GM23338 (cell line): Measurements from ENCODE around the gene GNLY. TPM values are rescaled to one million over a fixed set of nuclear protein-coding genes. Genes with fewer than 3 reads are reported as not detected.

Source experiments
- ATAC-seq: fragments of 200-7000 bp; cut with Tn5 transposase; 3 replicates; pipeline ENCODE4 v1.9.1; 2020
- DNase-seq: peaks from one replicate; pipeline ENCODE4 v3.0.0-alpha.2; 2015; ENCODE audit warnings: low spot score
- H2AFZ ChIP-seq: fragments of 200-600 bp; sonication (generic); 2 replicates; pipeline ENCODE4 v1.8.0; 2016; ENCODE audit warnings: antibody characterized with exemption, mild to moderate bottlenecking, moderate library complexity
- H3F3A ChIP-seq: fragments of 200-600 bp; sonication (generic); replicated peaks from 2 replicates; pipeline ENCODE4 v1.8.0; 2017; ENCODE audit warnings: antibody characterized with exemption, mixed run types, low read depth
- H3K27ac ChIP-seq: fragments of 200-600 bp; sonication (generic); 2 replicates; pipeline ENCODE4 v1.6.1; 2016; ENCODE audit warnings: low read depth
- H3K27me3 ChIP-seq: fragments of 200-600 bp; sonication (generic); 2 replicates; pipeline ENCODE4 v1.8.0; 2016; ENCODE audit warnings: mild to moderate bottlenecking, mixed run types, moderate library complexity; ENCODE audit not compliant: insufficient read depth
- H3K36me3 ChIP-seq: fragments of 200-600 bp; sonication (generic); 2 replicates; pipeline ENCODE4 v1.8.0; 2016; ENCODE audit warnings: mild to moderate bottlenecking; ENCODE audit not compliant: insufficient read depth
- H3K4me1 ChIP-seq: fragments of 200-600 bp; sonication (generic); 2 replicates; pipeline ENCODE4 v1.8.0; 2016; ENCODE audit warnings: mild to moderate bottlenecking, moderate library complexity; ENCODE audit not compliant: insufficient read depth
- H3K4me2 ChIP-seq: fragments of 200-600 bp; sonication (generic); 2 replicates; pipeline ENCODE4 v1.7.1; 2017; ENCODE audit warnings: mixed run types
- H3K4me3 ChIP-seq: fragments of 200-600 bp; sonication (generic); 2 replicates; pipeline ENCODE4 v1.6.1; 2016; ENCODE audit warnings: mixed run types
- H3K79me2 ChIP-seq: fragments of 200-600 bp; sonication (generic); replicated peaks from 2 replicates; pipeline ENCODE4 v1.8.0; 2017; ENCODE audit warnings: mild to moderate bottlenecking; ENCODE audit not compliant: insufficient read depth
- H3K9me2 ChIP-seq: fragments of 200-600 bp; sonication (generic); 2 replicates; pipeline ENCODE4 v1.8.0; 2017; ENCODE audit not compliant: insufficient read depth
- H4K20me1 ChIP-seq: fragments of 200-600 bp; sonication (generic); replicated peaks from 2 replicates; pipeline ENCODE4 v1.8.0; 2017; ENCODE audit warnings: mild to moderate bottlenecking; ENCODE audit not compliant: insufficient read depth
- H3K27ac Mint-ChIP-seq: 2 replicates; pipeline ENCODE4 v1.8.0; 2020; ENCODE audit warnings: inconsistent platforms, mild to moderate bottlenecking, moderate library complexity, mixed read lengths
- H3K27me3 Mint-ChIP-seq: 3 replicates; pipeline ENCODE4 v1.8.0; 2022; ENCODE audit warnings: low read depth, mild to moderate bottlenecking, moderate library complexity, mixed read lengths, inconsistent platforms; ENCODE audit not compliant: insufficient read depth, poor library complexity
- H3K36me3 Mint-ChIP-seq: 3 replicates; pipeline ENCODE4 v1.8.0; 2021; ENCODE audit warnings: low read depth, mild to moderate bottlenecking, inconsistent platforms, moderate library complexity, mixed read lengths
- H3K4me1 Mint-ChIP-seq: 3 replicates; pipeline ENCODE4 v1.8.0; 2020; ENCODE audit warnings: mild to moderate bottlenecking, inconsistent platforms, mixed read lengths
- H3K4me3 Mint-ChIP-seq: 3 replicates; pipeline ENCODE4 v1.8.0; 2021; ENCODE audit warnings: moderate library complexity, mild to moderate bottlenecking, inconsistent platforms, mixed read lengths
- H3K9me3 Mint-ChIP-seq: 3 replicates; pipeline ENCODE4 v1.8.0; 2020; ENCODE audit warnings: moderate library complexity, mild to moderate bottlenecking, inconsistent platforms, mixed read lengths
- CREB1 ChIP-seq: fragments of 250-450 bp; sonication (Bioruptor Pico); IDR thresholded peaks from 2 replicates; pipeline ENCODE4 v1.5.0; 2020; ENCODE audit warnings: low read depth, mild to moderate bottlenecking, moderate library complexity
- ETS1 ChIP-seq: IDR thresholded peaks from 2 replicates; pipeline ENCODE4 v1.6.1; 2016; ENCODE audit warnings: antibody characterized with exemption
- EZH2 ChIP-seq: fragments of 200-600 bp; sonication (generic); IDR thresholded peaks from one replicate; pipeline ENCODE4 v1.8.0; 2017; ENCODE audit warnings: antibody characterized with exemption, mild to moderate bottlenecking, low read depth; ENCODE audit not compliant: unreplicated experiment
- EZH2phosphoT487 ChIP-seq: fragments of 200-600 bp; sonication (generic); IDR thresholded peaks from one replicate; pipeline ENCODE4 v1.8.1; 2018; ENCODE audit warnings: antibody characterized with exemption; ENCODE audit not compliant: unreplicated experiment
- POLR2AphosphoS5 ChIP-seq: IDR thresholded peaks from 2 replicates; pipeline ENCODE4 v1.6.1; 2016; ENCODE audit warnings: antibody characterized with exemption, low read depth
- REST ChIP-seq: IDR thresholded peaks from one replicate; pipeline ENCODE4 v1.6.1; 2018; ENCODE audit warnings: antibody characterized with exemption; ENCODE audit not compliant: unreplicated experiment
- STAT1 ChIP-seq: IDR thresholded peaks from one replicate; pipeline ENCODE4 v1.6.1; 2016; ENCODE audit warnings: antibody characterized with exemption; ENCODE audit not compliant: unreplicated experiment
- ZNF331 ChIP-seq: fragments of 250-450 bp; sonication (Bioruptor Pico); IDR thresholded peaks from 2 replicates; pipeline ENCODE4 v1.5.0; 2020; ENCODE audit warnings: low read depth, mild to moderate bottlenecking, moderate library complexity
- polyA plus RNA-seq: library from polyadenylated mRNA; unstranded; fragments of >200 nt; fragmentation: Nextera tagmentation; extraction: Ambion mirVana; gene quantifications from 2 replicates; pipeline ENCODE4 v1.2.1, GENCODE V29; 2016
- total RNA-seq: library from RNA; depleted of rRNA; stranded (reverse); fragments of >200 nt; shearing (Covaris generic); gene quantifications from 2 replicates; pipeline ENCODE4 v1.2.3, GENCODE V29; 2014

The GNLY gene
- total and polyA plus RNA-seq, 2 experiments from 2014 or later = not detected

- H3K4me2 ChIP-seq = no peak overlapping the region
These were observed 31.1 kb upstream of the GNLY start for GRCh38 chr2:85662899-85663593.

GRCh38 chr2:85663594-85664565, 30.3 kb upstream of the GNLY start:
- Mint-ChIP-seq H3K9me3 (no peaks in the 10 kb centered on the region), H3K27ac (0 out of 2 replicates have a peak overlapping the region, but pooled peaks have one; percentile 28), H3K4me3 (no peak overlapping the region), H3K4me1 (no peaks in the 10 kb centered on the region; the same call in 2 of the 3 replicates), H3K27me3 (peaks cover 12% of the 10 kb centered on the region), H3K36me3 (peaks cover 4% of the 10 kb centered on the region; the same call in 1 of the 3 replicates)
- H3K4me1 ChIP-seq = no peaks in the 10 kb centered on the region
- no peak overlapping the region for H3K4me3 ChIP-seq
- no peaks in the 10 kb centered on the region for H3F3A ChIP-seq
- H3K27me3 ChIP-seq = no peaks in the 10 kb centered on the region
- H3K79me2 ChIP-seq = no peaks in the 10 kb centered on the region
- no peaks in the 10 kb centered on the region for H3K9me2 ChIP-seq
- ATAC-seq (no peak), DNase-seq (no peak)
- H3K27ac ChIP-seq = no peak overlapping the region
- no peak overlapping the region for H3K4me2 ChIP-seq
- no peak overlapping the region for H2AFZ ChIP-seq
- H4K20me1 ChIP-seq = no peaks in the 10 kb centered on the region
- no peaks in the 10 kb centered on the region for H3K36me3 ChIP-seq
- no peak for TF ChIP-seq EZH2
- no peak for TF ChIP-seq REST
- TF ChIP-seq ETS1 = no peak
- no peak for TF ChIP-seq POLR2AphosphoS5
- TF ChIP-seq EZH2phosphoT487 = no peak
- TF ChIP-seq STAT1 = no peak
- TF ChIP-seq ZNF331 = no peak

More at GRCh38 chr2:85662899-85663593, 31.1 kb upstream of the GNLY start:
- DNase-seq (no peak), ATAC-seq (peak; percentile 45)
- Mint-ChIP-seq H3K27ac (peak overlapping the region; percentile 28; the same call in 1 of the 2 replicates), H3K4me3 (no peak overlapping the region), H3K27me3 (peaks cover 12% of the 10 kb centered on the region), H3K9me3 (no peaks in the 10 kb centered on the region), H3K36me3 (peaks cover 8% of the 10 kb centered on the region; the same call in 1 of the 3 replicates), H3K4me1 (no peaks in the 10 kb centered on the region)
- Histone ChIP-seq H3K27ac (no peak overlapping the region), H3K4me1 (no peaks in the 10 kb centered on the region), H2AFZ (no peak overlapping the region), H4K20me1 (no peaks in the 10 kb centered on the region), H3K4me3 (no peak overlapping the region), H3K36me3 (no peaks in the 10 kb centered on the region), H3K9me2 (no peaks in the 10 kb centered on the region), H3K79me2 (no peaks in the 10 kb centered on the region), H3K27me3 (no peaks in the 10 kb centered on the region), H3F3A (no peaks in the 10 kb centered on the region)
- TF ChIP-seq REST = peak; percentile 22
- no peak for TF ChIP-seq CREB1 (CRISPR knock-in tag)
